Left renal pelvis (tissue), 4 donors: ENCODE results near the gene ZNF615. TPM values are rescaled to one million over a fixed set of nuclear protein-coding genes. Genes with fewer than 3 reads are reported as not detected.
"Not testable (repeated sequence)": the region's sequence is repeated elsewhere in the genome, so short reads cannot be mapped to it uniquely, and the experiment has no call there.

Source experiments
- DNase-seq, 4 donors: peaks; one replicate each; pipeline ENCODE4 v3.0.0-alpha.2; 2013; ENCODE audit warnings: low read depth in 4 of 4, low spot score in 3 of 4
- polyA plus RNA-seq, 4 donors: library from polyadenylated mRNA; unstranded; fragments of 120-200 nt; gene quantifications; one replicate each; pipeline ENCODE4 v1.2.1, GENCODE V29; 2013; ENCODE audit not compliant: insufficient read length in 4 of 4

The ZNF615 gene
- polyA plus RNA-seq, result 10 to 100 TPM; 18.3 to 19.1 (median 18.8) TPM

DNA sequence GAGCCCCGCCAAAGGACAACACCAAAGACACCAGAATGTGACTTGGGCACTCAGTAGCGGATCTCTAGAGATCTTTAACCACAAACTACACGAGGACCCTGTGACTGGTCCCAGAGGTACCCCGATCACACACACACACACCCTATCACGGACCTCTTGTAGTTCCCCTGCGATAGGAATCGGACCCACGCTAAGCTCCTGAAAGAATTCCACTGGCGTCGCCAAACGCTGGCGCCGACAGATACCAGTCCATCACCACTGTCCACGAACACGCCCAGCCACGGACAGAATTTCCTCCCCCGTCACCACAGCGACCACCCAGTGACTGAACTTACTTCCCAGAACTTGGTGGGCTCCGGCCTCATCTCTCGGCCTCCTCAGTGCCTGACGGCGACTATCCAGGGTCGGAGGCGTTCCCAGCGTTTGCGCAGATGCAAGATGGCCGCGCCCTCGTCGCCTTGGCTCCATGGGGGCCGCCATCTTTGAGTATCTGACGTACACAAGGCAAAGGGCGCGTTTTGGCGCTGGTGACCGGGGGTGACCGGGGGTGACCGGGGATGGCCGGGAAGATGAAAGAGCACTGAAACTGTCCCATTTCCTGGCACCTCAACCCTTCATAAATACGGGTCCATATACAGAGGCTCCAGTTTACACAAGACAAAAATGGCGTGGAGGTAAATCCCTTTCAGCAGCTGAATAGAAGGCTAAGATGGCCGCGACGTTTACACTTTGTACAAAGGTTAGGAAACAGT, at the start of gene ZNF615:
Gene ZNF615, minus strand, starts transcription at position 406 of the 752 bp plus-strand sequence. CDS start 4,500 bp downstream, outside the sequence.
- DNase-seq, result peak; percentile 84 to 86 (median 86)

DNA sequence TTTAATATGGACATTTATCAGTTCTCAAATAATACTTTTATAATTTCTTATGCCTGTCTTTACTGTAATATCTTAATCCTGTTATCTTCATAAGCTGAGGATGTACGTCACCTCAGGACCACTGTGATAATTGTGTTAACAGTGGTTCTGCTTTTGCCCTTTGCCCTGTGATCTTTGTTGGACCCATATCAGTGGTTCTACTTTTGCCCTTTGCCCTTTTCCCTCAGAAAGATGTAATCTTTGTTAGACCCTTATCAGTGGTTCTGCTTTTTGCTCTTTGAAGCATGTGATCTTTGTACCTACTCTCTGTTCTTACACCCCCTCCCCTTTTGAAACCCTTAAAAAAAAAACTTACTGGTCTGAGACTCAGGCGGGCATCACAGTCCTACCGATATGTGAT, 48.5 kb upstream of the ZNF615 start:
- not testable (repeated sequence) for DNase-seq

DNA sequence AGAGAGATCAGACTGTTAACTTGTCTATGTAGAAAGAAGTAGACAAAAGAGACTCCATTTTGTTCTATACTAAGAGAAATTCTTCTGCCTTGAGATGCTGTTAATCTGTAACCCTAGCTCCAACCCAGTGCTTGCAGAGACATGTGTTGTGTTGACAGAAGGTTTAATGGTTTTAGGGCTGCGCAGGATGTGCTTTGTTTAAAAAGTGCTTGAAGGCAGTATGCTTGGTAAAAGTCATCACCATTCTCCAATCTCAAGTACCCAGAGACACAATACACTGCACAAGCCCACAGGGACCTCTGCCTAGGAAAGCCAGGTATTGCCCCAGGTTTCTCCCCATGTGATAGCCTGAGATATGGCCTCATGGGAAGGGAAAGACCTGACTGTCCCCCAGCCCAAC, 43.7 kb upstream of the ZNF615 start:
- DNase-seq, result not testable (repeated sequence)

- peak; percentile 94 to 97 (median 96) for DNase-seq
These were observed 40.8 kb upstream of the ZNF615 start, which contains the start of gene ZNF432 for GRCh38 chr19:52048555-52049501. ZNF432 (minus strand) TSS chr19:52048838; CDS start chr19:52046868, 1,970 bp downstream.

- no peak for DNase-seq
These were observed 31.2 kb upstream of the ZNF615 start for GRCh38 chr19:52039169-52039568.

- DNase-seq, result no peak
These were observed 26.2 kb upstream of the ZNF615 start for GRCh38 chr19:52034051-52034728.

- no peak for DNase-seq
These were observed 20.7 kb upstream of the ZNF615 start for GRCh38 chr19:52028780-52029123.

DNA sequence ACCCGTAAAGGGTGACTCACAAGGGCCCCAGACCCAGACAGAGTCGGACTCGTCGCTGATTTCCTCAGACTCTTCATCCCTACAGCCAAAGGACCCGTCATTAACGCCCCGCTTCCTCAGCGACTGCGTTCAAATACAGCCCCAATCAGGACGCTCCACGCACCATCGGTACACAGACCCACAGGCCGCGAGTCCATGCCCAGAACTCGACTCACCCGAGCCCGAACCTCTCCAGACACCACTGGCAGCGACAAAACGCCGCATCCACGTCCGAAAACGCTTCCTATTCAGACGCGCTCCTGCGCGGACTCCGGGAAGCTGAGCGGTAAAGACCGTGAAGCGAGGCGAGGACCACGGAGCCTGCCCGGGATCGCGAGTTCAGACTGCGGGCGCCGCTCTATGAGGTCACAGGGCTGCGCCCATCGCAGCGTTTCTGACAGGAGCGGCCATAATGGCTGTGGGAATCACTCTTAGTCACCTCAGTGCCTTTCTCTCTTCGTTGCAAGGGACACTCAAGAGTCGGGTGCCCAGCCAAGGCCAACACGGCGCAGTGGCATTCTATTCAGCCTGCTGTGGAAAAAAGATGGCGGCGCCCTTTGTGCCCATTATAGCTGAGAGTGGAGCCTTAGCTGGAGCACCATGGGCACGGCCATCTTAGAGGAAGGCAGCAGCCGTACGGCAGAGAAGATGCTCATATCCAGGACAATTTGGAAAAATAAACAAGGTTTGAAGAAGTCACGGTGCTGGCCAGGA, 20.2 kb upstream of the ZNF615 start, which contains the start of gene ZNF614:
Gene ZNF614, minus strand, starts transcription at position 353 of the 753 bp plus-strand sequence. CDS start 2,634 bp downstream, outside the sequence.
- DNase-seq, result peak; percentile 81 to 90 (median 86)

DNA sequence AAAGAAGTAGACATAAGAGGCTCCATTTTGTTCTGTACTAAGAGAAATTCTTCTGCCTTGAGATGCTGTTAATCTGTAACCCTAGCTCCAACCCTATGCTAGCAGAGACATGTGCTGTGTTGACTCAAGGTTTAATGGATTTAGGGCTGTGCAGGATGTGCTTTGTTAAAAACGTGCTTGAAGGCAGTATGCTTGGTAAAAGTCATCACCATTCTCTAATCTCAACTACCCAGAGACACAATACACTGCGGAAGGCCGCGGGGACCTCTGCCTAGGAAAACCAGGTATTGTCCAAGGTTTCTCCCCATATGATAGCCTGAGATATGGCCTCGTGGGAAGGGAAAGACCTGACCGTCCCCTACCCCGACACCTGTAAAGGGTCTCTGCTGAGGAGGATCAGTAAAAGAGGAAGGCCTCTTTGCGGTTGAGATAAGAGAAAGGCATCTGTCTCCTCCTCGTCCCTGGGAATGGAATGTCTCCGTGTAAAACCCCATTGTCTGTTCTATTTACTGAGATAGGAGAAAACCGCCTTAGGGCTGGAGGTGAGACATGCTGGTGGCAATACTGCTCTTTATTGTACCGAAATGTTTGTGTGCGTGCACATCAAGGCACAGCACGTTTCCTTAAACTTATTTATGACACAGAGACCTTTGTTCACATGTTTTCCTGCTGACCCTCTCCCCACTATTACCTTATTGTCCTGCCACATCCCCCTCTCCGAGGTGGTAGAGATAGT, 18.4 kb upstream of the ZNF615 start:
- not testable (repeated sequence) for DNase-seq

GRCh38 chr19:52024478-52024877, 16.5 kb upstream of the ZNF615 start:
- DNase-seq, result not testable (repeated sequence)

GRCh38 chr19:52022193-52022592, 14.2 kb upstream of the ZNF615 start:
- DNase-seq, result no peak

DNA sequence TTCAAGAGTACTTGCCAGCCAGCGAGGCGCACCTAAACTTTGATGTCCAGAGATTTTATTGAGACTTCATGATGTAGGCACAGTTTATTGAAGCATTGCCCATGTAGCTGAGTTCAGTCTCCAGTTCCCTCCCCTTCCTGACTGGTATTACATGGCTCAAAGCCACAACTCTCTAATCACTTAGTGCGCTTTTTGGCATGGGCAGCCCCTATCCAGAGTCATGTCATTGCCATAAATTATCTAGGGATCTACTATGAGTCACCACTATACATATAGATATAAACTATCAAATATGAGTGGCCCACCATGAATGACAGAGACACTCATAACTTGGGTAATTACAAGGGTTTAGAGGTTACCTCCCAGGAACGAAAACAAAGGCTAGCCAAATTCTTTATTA, 12.5 kb upstream of the ZNF615 start:
- DNase-seq, result no peak

DNA sequence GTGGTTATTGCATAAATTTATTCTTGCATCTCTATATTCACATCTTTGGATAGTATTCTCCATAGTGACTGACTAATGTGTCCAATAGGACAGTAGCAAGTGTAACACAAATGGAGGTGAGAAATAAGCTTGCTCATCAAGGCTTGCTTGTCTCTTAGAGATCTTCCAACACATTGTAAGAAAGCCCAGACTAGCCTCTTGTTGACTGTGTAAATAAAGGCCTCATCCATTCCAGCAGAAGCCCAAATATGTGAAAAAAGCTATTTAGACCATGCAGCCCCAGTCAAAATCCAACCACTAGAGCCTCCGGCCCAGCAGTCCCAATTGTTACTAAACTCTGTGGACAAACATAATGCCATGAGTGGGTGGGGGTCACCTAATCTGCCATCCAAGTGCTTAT, 2.7 kb upstream of the ZNF615 start:
- no peak for DNase-seq

DNA sequence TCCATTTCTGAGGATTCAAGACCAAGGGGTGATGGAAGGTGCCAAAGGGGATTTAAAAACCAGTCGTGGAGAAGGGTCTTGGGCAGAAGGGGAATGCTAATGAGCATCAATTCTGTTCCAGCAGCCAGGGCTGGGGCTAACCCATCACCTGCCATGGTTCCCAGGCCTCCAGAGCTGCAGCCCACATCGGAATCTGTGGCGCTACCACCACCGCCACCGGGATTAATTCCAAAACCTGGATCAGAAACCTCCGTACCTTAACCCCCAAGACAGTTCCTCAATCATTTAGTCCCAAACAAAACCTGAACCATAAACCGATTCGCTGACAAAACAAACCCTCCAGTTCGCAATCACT, 583 bp downstream of the ZNF615 start:
- peak in 1 of 4 donors; percentile 36 for DNase-seq

- no peak for DNase-seq
These were observed 13.9 kb downstream of the ZNF615 start for GRCh38 chr19:51994048-51994644.

DNA sequence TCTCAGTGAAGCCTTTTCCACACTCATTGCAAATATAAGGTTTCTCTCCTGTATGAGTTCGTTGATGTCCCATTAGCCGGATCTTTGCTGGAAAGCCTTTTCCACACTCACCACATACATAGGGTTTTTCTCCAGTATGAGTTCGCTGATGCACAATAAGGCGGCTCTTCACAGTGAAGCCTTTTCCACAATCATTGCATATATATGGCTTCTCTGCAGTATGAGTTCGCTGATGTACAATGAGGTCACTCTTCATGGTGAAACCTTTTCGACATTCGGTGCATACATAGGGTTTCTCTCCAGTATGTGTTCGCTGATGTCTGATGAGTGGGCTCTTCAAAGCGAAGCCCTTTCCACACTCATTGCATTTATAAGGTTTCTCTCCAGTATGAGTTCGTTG, 14.6 kb downstream of the ZNF615 start:
- DNase-seq, result no peak

DNA sequence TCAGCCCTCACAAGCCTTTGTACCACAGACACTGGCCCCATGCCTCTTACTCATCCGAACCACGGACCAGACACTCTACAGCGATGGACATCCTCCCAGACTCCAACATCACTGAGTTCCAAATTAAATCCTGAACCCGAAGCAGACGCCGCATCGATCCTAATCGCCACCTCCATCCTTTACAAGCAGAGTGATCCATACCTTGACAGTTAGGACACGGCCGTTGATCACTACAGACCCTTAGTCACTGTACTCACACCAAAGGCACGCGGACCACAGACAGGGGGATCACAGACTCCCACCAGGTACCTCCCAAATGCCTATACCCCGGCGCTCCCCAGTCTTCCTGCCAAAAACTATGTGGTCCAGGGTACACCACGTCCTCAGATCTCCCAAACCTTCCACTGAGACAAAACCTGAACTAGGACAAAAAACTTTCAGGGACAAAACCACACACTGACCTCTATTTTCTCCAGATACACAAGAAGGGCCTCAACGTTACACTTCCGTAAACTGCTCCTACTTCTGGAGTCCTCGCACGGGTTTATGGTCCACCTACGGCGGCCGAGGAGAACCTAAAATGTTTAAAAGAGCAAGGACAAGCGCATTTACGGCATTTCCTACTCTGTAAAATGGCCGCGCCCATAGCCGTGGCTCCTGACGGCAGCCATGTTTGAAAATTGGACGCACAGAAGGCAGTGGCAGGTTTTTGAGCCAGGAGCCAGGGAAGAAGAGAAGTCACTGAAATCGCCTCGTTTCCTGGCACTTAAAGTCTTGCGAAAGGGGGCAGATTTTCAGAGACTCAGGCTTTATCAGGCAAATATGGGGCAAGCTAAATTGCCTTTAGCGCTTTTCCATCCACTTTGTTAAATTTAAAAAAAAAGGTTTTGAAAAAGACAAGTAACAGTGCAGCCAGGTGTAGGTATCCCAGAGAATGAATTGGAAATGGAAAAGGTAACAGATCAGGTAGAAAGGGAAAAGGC, 21.4 kb downstream of the ZNF615 start, which contains the start of gene ZNF350:
Gene ZNF350, minus strand, starts transcription at position 532 of the 983 bp plus-strand sequence. CDS start 12,480 bp downstream, outside the sequence.
- peak; percentile 84 to 94 (median 90) for DNase-seq

DNA sequence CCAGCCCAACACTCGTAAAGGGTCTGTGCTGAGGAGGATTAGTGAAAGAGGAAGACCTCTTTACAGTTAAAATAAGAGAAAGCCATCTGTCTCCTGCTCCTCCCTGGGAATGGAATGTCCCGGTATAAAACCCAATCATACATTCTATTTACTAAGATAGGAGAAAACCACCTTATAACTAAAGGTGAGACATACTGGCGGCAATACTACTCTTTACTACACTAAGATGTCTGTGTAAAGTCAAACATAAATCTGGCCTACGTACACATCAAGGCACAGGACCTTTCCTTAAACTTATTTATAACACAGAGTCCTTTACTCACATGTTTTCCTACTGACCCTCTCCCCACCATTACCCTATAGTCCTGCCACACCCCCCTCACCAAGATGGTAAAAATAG, 24.6 kb downstream of the ZNF615 start:
- no peak for DNase-seq
